HG03103 (cell line): ENCODE measurements around the gene GLG1.
"Not testable (repeated sequence)": the region's sequence is repeated elsewhere in the genome, so short reads cannot be mapped to it uniquely, and the experiment has no call there.

ENCODE experiments used
- ATAC-seq: cut with Tn5 transposase; IDR thresholded peaks from one replicate; pipeline ENCODE4 v1.9.1; 2021; ENCODE audit warnings: low read depth; ENCODE audit not compliant: unreplicated experiment

Gene GLG1

GRCh38 chr16:74542911-74543578, 63.9 kb downstream of the GLG1 start:
- not testable (repeated sequence) for ATAC-seq

GRCh38 chr16:74540663-74541062, 66.3 kb downstream of the GLG1 start:
- not testable (repeated sequence) for ATAC-seq

GRCh38 chr16:74538801-74539200, 68.1 kb downstream of the GLG1 start:
- ATAC-seq, result not testable (repeated sequence)

GRCh38 chr16:74537746-74538145, 69.2 kb downstream of the GLG1 start:
- not testable (repeated sequence) for ATAC-seq

GRCh38 chr16:74534650-74535049, 72.3 kb downstream of the GLG1 start:
- ATAC-seq, result not testable (repeated sequence)

- no peak for ATAC-seq
These were observed 82.0 kb downstream of the GLG1 start for GRCh38 chr16:74524926-74525325.

GRCh38 chr16:74524117-74524516, 82.8 kb downstream of the GLG1 start:
- ATAC-seq, result no peak

GRCh38 chr16:74523706-74524105, 83.2 kb downstream of the GLG1 start:
- not testable (repeated sequence) for ATAC-seq

GRCh38 chr16:74522160-74522559, 84.8 kb downstream of the GLG1 start:
- no peak for ATAC-seq

- no peak for ATAC-seq
These were observed 85.2 kb downstream of the GLG1 start for GRCh38 chr16:74521691-74522090.

GRCh38 chr16:74518934-74519333, 88.0 kb downstream of the GLG1 start:
- ATAC-seq, result not testable (repeated sequence)

- no peak for ATAC-seq
These were observed 95.0 kb downstream of the GLG1 start for GRCh38 chr16:74511961-74512360.

GRCh38 chr16:74505011-74505410, 101.9 kb downstream of the GLG1 start:
- no peak for ATAC-seq

GRCh38 chr16:74503412-74503811, 103.5 kb downstream of the GLG1 start:
- no peak for ATAC-seq

GRCh38 chr16:74501484-74502478, 105.1 kb downstream of the GLG1 start:
- ATAC-seq, result no peak

- no peak for ATAC-seq
These were observed 106.0 kb downstream of the GLG1 start for GRCh38 chr16:74500907-74501306.

GRCh38 chr16:74499114-74499513, 107.8 kb downstream of the GLG1 start:
- ATAC-seq, result no peak

GRCh38 chr16:74497761-74498160, 109.2 kb downstream of the GLG1 start:
- ATAC-seq, result no peak

GRCh38 chr16:74496054-74496453, 110.9 kb downstream of the GLG1 start:
- ATAC-seq, result no peak

- ATAC-seq, result no peak
These were observed 113.9 kb downstream of the GLG1 start for GRCh38 chr16:74492976-74493375.

- no peak for ATAC-seq
These were observed 119.0 kb downstream of the GLG1 start for GRCh38 chr16:74487634-74488495.
